Measurements from ENCODE around the gene MAPK1.
A peak's percentile ranks its signal among the peaks of the same experiment; 100 is the strongest.
"Not testable (repeated sequence)": the region's sequence is repeated elsewhere in the genome, so short reads cannot be mapped to it uniquely, and the experiment has no call there.

The MAPK1 gene

DNA sequence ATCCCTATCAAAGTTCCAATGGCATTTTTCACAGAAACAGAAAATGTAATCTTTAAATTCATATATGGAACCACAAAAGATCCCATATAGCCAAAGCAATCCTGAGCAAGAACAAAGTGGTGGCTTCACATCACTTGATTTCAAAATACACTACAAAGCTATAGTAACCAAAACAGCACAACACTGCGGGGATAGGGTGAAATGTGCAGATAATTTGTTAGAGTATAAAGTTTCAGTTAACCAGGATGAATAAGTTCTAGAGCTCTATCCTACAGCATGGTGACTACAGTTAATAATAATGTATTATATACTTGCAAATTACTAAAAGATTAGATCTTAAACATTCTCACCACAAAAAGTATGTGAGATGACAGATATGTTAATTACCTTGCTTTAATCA lies 55.5 kb downstream of the MAPK1 start:
- ATAC-seq (ENCODE audit: low read depth) (no peak), DNase-seq (ENCODE audit: low spot score in 2 of 2) (no peak)
- Mint-ChIP-seq H3K4me3 (no peak overlapping the region), H3K27me3 (no peaks in the 10 kb centered on the region), H3K36me3 (peaks cover 8% of the 10 kb centered on the region), H3K9me3 (no peaks in the 10 kb centered on the region), H3K27ac (peak overlapping the region; percentile 36), H3K4me1 (peaks cover 26% of the 10 kb centered on the region)

DNA sequence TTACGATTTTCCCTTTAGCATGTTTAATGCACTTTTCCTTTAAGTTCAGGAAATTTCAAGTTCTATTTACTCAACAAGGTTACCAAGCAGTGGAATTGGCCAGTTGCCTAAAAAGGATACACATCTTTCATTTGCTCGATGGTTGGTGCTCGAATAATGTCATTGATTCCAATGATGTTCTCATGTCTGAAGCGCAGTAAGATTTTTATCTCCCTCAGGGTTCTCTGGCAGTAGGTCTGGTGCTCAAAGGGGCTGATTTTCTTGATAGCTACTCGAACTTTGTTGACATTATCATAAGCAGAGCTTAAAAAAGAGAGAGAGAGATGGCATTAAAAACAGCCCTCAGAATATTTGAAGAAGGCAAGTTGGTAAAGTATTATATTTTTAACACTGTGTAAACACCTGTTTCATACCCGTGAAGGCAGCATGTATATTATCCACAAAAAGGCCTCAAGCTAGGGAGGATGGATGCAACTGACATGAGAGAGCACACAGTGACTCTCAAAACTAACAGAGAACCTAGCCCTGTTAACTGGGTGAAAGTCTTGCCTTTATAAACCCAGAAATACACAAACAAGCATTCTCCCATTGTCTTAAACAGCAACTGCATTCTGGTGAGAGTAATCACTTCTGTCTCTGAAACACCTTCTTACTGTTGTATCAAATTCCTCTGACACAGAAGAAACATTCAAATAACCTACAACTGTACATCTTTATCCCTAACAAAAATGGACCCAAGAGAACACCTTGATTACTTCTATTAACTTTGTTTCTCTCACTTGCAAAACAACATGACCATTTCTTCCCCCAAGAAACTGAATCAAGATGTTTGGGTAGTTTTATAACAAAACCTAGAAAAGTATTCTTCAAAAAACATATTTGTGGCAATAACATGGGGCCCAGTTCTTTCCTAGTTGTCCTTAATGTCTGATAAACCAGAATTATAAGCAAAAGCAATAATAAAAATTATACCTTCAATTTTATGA lies 59.6 kb downstream of the MAPK1 start:
- Mint-ChIP-seq H3K4me1 (peaks cover 7% of the 10 kb centered on the region), H3K9me3 (no peaks in the 10 kb centered on the region), H3K36me3 (peaks cover 26% of the 10 kb centered on the region), H3K27me3 (no peaks in the 10 kb centered on the region), H3K27ac (peak overlapping the region; percentile 70), H3K4me3 (no peak overlapping the region)
- no peak for DNase-seq (ENCODE audit: low spot score in 2 of 2)
- no peak for ATAC-seq (ENCODE audit: low read depth)

DNA sequence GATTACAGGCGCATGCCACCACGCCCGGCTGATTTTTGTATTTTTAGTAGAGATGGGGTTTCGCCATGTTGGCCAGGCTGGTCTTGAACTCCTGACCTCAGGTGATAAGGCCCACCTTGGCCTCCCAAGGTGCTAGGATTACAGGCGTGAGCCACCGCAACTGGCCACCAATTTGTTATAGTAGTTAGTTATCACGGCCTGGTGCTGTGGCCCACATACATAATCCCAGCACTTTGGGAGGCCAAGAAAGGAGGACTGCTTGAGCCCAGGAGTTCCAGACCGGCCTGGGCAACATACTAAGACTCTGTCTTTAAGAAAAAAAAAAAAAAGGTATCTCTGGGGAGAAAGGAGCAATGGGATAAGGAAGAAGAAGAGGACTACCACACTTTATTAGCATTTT lies 62.1 kb downstream of the MAPK1 start:
- H3K4me3 Mint-ChIP-seq; DNase-seq (ENCODE audit: low spot score in 2 of 2); ATAC-seq (ENCODE audit: low read depth); H3K27ac Mint-ChIP-seq; H3K9me3 Mint-ChIP-seq; H3K4me1 Mint-ChIP-seq; H3K27me3 Mint-ChIP-seq: not testable (repeated sequence)
- H3K36me3 Mint-ChIP-seq = peaks cover 40% of the 10 kb centered on the region

DNA sequence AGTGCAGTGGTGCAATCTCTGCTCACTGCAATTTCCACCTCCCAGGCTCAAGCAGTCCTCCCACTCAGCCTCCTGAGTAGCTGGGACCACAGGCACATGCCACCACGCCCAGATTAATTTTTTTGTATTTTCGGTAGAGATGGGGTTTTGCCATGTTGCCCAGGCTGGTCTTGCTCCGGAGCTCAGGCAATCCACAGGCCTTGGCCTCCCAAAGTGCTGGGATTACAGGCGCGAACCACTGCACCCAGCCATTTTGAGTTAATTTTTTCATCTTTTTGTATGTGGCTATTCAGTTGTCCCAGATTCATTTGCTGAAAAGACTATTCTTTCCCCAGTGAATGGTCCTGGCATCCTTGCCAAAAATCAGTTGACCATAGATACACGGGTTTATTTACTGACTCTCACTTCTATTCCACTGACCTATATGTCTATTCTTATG lies 63.6 kb downstream of the MAPK1 start:
- peaks cover 41% of the 10 kb centered on the region for H3K36me3 Mint-ChIP-seq
- H3K4me3 Mint-ChIP-seq = no peak overlapping the region
- H3K27ac Mint-ChIP-seq = no peak overlapping the region
- no peaks in the 10 kb centered on the region for H3K27me3 Mint-ChIP-seq
- DNase-seq (ENCODE audit: low spot score in 2 of 2) (no peak), ATAC-seq (ENCODE audit: low read depth) (no peak)
- H3K9me3 Mint-ChIP-seq = no peaks in the 10 kb centered on the region
- peaks cover 6% of the 10 kb centered on the region for H3K4me1 Mint-ChIP-seq

DNA sequence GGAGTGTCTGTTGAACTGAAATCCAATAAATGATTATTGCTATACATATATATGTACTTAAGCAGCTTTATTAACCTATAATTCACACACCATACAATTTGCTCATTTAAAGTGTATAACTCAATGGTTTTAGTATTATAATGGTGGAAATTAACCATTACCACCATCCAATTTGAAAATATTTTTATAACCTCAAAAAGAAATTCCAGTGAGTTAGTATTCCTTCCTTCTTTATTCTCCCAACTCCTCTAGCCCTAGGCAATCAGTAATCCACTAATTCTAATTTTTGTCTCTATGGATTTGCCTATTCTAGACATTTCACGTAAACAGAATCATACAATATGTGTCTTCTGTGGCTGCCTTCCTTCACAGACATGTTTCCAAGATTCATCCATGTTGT lies 64.8 kb downstream of the MAPK1 start:
- DNase-seq (ENCODE audit: low spot score in 2 of 2) (no peak), ATAC-seq (ENCODE audit: low read depth) (no peak)
- H3K36me3 Mint-ChIP-seq = peaks cover 42% of the 10 kb centered on the region
- H3K27ac Mint-ChIP-seq = no peak overlapping the region
- no peak overlapping the region for H3K4me3 Mint-ChIP-seq
- H3K9me3 Mint-ChIP-seq = no peaks in the 10 kb centered on the region
- no peaks in the 10 kb centered on the region for H3K27me3 Mint-ChIP-seq
- peaks cover 4% of the 10 kb centered on the region for H3K4me1 Mint-ChIP-seq

DNA sequence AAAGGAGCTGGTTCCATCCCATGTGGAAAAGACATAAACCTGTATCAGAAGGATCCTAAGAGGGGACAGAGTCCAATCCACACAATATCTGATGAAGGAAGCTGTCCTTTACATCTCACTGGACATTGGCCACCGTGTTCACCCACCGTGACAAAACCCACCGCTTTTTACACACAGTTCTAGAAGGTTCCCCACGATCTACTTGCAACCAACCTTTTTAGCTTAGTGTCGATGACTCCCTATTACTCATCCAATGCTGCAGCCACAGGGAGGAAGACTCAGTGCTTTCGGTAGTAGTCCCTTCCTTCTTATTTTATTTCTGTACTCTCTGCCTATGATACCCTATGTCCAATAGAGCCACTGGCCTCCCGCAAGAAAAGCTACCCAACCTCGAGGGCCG lies 65.4 kb downstream of the MAPK1 start:
- H3K27ac Mint-ChIP-seq = no peak overlapping the region

DNA sequence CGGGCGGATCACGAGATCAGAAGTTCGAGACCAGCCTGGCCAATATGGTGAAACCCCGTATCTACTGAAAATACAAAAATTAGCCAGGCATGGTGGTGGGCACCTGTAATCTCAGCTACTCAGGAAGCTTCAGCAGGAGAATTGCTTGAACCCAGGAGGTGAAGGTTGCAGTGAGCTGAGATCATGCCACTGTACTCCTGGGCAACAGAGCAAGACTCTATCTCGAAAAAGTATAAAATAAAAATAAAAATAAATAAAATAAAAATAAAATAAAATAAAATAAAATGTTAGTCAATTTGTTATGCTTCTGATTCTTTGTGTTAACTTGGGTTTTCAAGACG lies 66.2 kb downstream of the MAPK1 start:
- H3K27me3 Mint-ChIP-seq; H3K27ac Mint-ChIP-seq; DNase-seq (ENCODE audit: low spot score in 2 of 2); H3K9me3 Mint-ChIP-seq; ATAC-seq (ENCODE audit: low read depth); H3K4me1 Mint-ChIP-seq; H3K4me3 Mint-ChIP-seq: not testable (repeated sequence)
- peaks cover 35% of the 10 kb centered on the region for H3K36me3 Mint-ChIP-seq

More for the DNA sequence above, 65.4 kb downstream of the MAPK1 start:
- Mint-ChIP-seq H3K4me1 (peaks cover 2% of the 10 kb centered on the region), H3K9me3 (no peaks in the 10 kb centered on the region), H3K27me3 (no peaks in the 10 kb centered on the region), H3K4me3 (no peak overlapping the region), H3K36me3 (peaks cover 37% of the 10 kb centered on the region)
- no peak for DNase-seq (ENCODE audit: low spot score in 2 of 2)
- no peak for ATAC-seq (ENCODE audit: low read depth)

DNA sequence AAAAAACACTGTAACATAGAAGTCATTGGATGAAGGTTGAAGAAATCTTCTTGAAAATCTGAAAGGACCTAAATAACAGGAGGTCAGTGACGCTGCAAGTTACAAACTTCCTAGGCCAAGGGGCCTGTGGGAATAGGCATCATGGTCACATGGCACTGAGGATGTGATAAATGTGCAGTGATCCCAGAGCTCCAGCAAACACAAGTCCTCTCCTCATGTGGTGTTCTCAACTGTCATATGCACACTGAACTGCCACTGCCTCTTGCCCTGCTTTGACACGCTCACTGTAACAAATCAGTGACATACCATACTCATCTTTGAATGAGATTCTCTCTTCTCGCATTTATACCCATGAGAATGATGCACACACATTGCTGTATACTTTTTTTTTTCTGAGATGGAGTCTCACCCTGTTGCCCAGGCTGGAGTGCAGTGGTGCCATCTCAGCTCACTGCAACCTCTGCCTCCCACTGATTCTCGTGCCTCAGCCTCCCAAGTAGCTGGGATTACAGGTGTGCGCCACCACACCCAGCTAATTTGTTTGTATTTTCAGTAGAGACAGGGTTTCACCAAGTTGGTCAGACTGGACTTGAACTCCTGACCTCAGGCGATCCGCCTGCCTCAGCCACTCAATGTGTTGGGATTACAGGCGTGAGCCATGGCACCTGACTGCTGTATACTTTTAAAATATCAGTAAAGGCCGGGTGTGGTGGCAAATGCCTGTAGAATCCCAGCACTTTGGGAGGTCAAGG lies 66.7 kb downstream of the MAPK1 start:
- H3K9me3 Mint-ChIP-seq = no peaks in the 10 kb centered on the region
- no peak overlapping the region for H3K4me3 Mint-ChIP-seq
- H3K36me3 Mint-ChIP-seq = peaks cover 34% of the 10 kb centered on the region
- peak overlapping the region; percentile 60 for H3K27ac Mint-ChIP-seq
- peaks cover 5% of the 10 kb centered on the region for H3K4me1 Mint-ChIP-seq
- ATAC-seq (ENCODE audit: low read depth) = no peak
- no peaks in the 10 kb centered on the region for H3K27me3 Mint-ChIP-seq
- no peak for DNase-seq (ENCODE audit: low spot score in 2 of 2)

DNA sequence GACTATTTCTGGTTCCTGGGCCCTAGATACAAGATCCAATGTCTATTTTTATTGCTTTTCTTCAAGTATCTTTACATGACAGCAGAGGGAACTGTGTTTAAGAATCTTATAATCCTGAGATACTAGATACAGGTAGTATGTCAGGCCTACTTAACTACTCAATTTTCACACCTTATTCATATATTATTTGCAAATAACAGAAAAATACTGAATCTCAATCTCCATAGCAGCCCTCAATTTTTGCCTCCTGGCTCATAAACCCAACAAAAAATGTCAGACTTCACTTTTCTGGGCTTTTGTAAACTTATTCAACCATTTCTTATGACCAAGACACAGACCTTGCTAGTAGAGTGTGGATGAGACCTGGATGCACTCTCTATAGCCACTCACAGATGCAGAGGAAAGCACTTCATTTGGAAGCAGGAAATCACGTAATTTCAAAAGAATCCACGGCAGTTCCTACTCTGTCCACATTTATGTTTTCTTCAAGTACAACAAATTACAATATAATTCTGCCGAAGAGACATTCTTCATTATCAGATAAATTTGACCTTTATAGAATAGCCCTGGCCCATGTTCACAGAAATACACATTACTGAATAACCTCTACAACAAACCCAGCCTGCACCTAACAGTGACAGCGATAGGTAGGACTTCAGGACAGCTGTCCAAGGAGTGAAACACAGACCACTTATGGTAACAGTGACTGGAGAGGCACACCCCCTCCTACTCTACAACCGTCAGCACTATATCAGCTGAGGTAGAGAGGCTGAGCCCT lies 69.8 kb downstream of the MAPK1 start:
- H3K27me3 Mint-ChIP-seq = no peaks in the 10 kb centered on the region
- no peak overlapping the region for H3K27ac Mint-ChIP-seq
- no peak for DNase-seq (ENCODE audit: low spot score in 2 of 2)
- H3K4me3 Mint-ChIP-seq = no peak overlapping the region
- H3K4me1 Mint-ChIP-seq = peaks cover 5% of the 10 kb centered on the region
- H3K9me3 Mint-ChIP-seq = no peaks in the 10 kb centered on the region
- ATAC-seq (ENCODE audit: low read depth) = no peak
- peaks cover 19% of the 10 kb centered on the region for H3K36me3 Mint-ChIP-seq

DNA sequence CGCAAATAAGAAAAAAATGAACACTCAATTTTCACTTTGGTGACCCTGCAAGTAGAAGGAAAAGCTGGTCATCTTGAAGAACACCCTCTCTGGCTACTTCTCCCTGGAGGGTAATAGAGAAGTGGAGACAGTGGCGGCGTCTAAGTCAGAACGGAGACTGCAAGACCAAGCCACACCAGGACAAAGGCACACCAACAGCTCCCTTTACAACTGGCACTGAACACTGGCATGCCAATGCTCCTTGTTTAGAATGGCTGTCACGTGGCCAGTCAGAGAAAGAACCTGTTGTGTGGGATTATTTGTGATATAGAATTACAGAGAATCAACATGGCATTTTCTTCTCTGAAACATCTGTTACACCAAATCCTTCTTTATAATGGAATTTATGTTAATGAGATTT lies 70.6 kb downstream of the MAPK1 start:
- ATAC-seq (ENCODE audit: low read depth) (no peak), DNase-seq (ENCODE audit: low spot score in 2 of 2) (no peak)
- peaks cover 3% of the 10 kb centered on the region for H3K4me1 Mint-ChIP-seq
- no peak overlapping the region for H3K4me3 Mint-ChIP-seq
- H3K36me3 Mint-ChIP-seq = peaks cover 14% of the 10 kb centered on the region
- H3K27me3 Mint-ChIP-seq = no peaks in the 10 kb centered on the region
- no peaks in the 10 kb centered on the region for H3K9me3 Mint-ChIP-seq
- H3K27ac Mint-ChIP-seq = peak overlapping the region; percentile 32

DNA sequence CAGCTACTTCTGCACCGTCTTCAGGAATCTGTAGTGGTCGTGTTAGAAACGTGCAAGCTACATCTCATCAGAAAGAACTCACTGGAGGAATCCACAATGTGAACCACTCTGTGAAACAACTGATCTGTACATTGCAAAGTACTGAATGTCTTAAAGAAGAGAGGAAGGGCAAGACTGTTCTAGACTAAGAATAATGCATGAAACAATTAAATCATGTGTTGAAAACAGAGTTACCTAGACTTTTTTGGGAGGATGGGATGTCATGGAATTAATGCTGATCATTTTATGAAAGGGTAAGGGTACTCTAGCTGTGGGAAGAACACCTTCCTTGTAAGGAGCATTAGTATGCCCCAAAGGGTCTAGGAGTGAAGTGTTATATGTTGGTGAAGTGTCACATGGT lies 71.2 kb downstream of the MAPK1 start:
- ATAC-seq (ENCODE audit: low read depth) (no peak), DNase-seq (ENCODE audit: low spot score in 2 of 2) (no peak)
- Mint-ChIP-seq H3K4me1 (peaks cover 6% of the 10 kb centered on the region), H3K27ac (peak overlapping the region; percentile 32), H3K9me3 (no peaks in the 10 kb centered on the region), H3K36me3 (peaks cover 12% of the 10 kb centered on the region), H3K4me3 (no peak overlapping the region), H3K27me3 (no peaks in the 10 kb centered on the region)

DNA sequence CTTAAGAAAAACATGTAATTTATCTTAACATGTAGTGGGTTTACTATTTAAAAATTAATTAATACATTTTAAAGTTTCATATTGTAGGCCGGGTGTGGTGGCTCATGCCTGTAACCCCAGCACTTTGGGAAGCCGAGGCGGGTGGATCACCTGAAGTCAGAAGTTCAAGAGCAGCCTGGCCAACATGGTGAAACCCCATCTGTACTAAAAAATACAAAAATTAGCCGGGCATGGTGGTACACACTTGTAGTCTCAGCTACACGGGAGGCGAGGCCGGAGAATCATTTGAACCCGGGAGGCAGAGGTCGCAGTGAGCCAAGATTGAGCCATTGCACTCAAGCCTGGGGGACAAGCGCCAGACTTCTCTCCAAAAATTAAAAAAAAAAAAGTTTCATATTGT lies 73.7 kb downstream of the MAPK1 start:
- not testable (repeated sequence) for H3K4me3 Mint-ChIP-seq; H3K9me3 Mint-ChIP-seq; H3K4me1 Mint-ChIP-seq; DNase-seq (ENCODE audit: low spot score in 2 of 2); H3K36me3 Mint-ChIP-seq; H3K27me3 Mint-ChIP-seq; ATAC-seq (ENCODE audit: low read depth); H3K27ac Mint-ChIP-seq

DNA sequence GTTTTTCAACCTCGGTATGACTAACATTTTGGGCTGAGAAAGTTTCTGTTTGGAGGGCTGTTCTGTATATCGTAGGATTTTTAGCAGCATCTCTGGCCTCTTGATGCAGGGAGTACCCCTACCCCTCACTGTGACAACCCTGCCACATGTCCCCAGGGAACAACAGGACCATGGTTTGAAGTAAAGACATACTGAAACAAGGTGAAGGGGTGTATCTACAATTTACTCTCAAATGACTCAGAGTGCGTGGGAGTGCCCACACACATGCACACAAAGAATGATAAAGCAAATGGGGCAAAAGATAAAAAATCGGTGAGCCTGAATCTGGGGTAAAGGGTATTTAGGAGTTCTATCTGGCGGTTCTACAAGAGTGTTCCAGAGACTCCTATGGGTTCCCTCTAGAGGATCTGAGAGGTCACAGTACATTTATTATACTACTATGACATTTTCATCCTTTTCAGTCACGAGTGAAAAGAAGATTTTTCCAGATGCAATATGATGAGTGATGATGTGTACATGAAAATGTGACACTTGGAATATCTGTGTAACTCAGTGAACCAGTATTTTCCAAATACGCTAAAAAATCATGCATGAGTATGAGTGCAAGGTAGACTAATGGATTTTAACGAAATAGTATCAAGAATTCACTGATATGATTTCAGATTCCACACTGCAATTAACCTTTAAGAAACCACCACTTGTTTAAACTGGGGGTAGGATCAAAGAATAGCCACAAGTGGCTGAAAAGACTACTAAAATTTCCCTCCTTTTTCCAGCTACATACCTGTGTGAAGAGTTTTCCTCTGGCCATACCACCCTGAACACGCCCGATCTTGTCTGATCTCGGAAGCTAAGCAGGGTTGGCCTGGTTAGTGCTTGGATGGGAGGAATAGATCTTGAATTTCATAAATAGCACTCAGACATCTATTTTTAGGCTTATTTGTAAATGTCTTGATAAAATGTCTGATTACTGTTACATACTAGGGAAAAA lies 75.5 kb downstream of the MAPK1 start:
- Mint-ChIP-seq H3K4me1 (peaks cover 6% of the 10 kb centered on the region), H3K27ac (peak overlapping the region; percentile 24), H3K4me3 (no peak overlapping the region), H3K27me3 (no peaks in the 10 kb centered on the region), H3K36me3 (peaks cover 17% of the 10 kb centered on the region), H3K9me3 (no peaks in the 10 kb centered on the region)
- DNase-seq (ENCODE audit: low spot score in 2 of 2) (no peak), ATAC-seq (ENCODE audit: low read depth) (no peak)
